ENCODE measurements around the gene DYNLT2B.

Gene DYNLT2B

GRCh38 chr3:196340466-196340865 is 22.4 kb upstream of the DYNLT2B start:
- TF ChIP-seq CTCF (IDR thresholded peaks at IDR 0.05; ENCODE audit: low read depth, low read length) = no peak
- no peak for DNase-seq (ENCODE audit: low read depth in 2 of 2)
- no peak overlapping the region for H3K4me3 ChIP-seq (replicated peaks in 1 of 2; ENCODE audit: low read depth in 2 of 2, low read length in 2 of 2)

GRCh38 chr3:196339493-196340254 is 21.6 kb upstream of the DYNLT2B start:
- H3K4me3 ChIP-seq (replicated peaks in 1 of 2; ENCODE audit: low read depth in 2 of 2, low read length in 2 of 2) = no peak overlapping the region
- DNase-seq (ENCODE audit: low read depth in 2 of 2) = peak; percentile 59 to 75
- no peak for TF ChIP-seq CTCF (IDR thresholded peaks at IDR 0.05; ENCODE audit: low read depth, low read length)

DNA sequence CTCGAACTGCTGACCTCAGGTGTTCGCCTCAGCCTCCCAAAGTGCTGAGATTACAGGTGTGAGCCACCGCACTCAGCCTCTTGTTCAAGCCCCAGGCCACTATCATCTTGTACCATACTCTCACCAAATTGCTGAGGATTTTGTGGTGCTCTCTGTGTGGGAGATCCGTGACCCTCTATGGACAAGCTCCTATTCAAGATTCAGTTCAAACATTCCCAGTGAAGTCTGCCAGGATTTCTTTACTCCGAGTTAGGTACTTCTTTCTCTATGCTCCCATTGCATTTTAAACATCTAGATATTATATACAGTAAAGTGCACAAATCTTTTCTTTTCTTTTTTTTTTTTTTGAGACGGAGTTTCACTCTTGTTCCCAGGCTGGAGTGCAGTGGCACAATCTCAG is 21.0 kb upstream of the DYNLT2B start:
- DNase-seq (ENCODE audit: low read depth in 2 of 2) = no peak
- no peak for TF ChIP-seq CTCF (IDR thresholded peaks at IDR 0.05; ENCODE audit: low read depth, low read length)
- H3K4me3 ChIP-seq (replicated peaks in 1 of 2; ENCODE audit: low read depth in 2 of 2, low read length in 2 of 2) = no peak overlapping the region

DNA sequence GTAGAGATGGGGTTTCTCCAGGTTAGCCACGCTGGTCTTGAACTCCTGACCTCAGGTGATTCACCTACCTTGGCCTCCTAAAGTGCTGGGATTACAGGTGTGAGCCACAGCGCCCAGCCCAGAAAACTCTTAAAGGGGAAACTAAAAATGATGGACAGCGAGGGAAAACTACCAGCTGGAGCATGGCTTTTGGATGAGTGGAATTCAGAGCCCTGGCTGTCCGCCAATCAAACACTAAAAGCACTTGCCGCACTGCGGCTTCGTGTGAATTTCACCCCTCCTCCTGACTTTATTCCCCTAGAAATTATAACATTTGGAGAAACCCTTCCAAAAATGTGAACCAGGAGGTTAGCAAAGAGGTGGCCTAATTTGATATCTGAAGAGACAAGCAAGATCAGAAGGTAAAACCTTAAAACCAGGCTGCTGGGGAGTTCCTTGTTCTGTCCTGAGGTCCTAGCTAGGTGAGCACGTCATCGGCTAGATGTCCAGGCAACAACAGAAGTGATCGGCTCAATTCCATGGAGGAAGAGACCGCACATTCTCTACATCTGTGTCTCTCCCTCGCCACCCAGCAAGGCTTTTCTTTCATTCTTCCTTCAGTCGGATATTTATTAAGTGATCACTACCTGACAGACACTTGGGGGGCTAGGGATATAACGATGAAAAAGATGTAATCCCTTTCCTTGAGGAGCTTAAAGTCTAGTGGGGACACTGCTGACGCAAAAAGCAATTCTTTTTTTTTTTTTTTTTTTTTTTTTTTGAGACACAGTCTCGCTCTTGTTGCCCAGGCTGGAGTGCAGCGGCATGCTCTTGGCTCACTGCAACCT is 18.5 kb upstream of the DYNLT2B start:
- peak in 1 of 2 donors; percentile 29 for DNase-seq (ENCODE audit: low read depth in 2 of 2)
- no peak overlapping the region for H3K4me3 ChIP-seq (replicated peaks in 1 of 2; ENCODE audit: low read depth in 2 of 2, low read length in 2 of 2)
- TF ChIP-seq CTCF (IDR thresholded peaks at IDR 0.05; ENCODE audit: low read depth, low read length) = no peak

DNA sequence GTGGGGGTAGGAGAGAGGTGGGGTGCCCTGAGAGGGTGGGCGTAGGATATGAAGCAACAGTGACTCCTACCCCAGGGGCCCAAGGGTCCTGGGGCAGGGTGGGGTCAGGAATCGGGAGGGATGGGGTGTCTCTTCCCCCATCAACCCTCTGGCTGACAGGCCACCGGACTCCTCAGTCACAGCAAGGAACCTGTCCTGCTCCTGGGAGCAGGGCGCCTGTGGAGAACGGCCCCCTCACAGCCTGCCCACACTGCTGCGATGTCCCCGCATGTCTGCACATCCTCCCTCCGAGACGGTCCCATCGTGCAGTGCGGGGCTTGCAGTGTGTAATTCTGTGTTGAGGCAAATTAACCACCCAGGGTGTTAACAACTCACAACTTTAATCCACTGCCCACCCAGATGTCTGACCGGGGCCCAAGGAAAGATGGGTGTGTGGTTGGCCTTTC is 17.5 kb upstream of the DYNLT2B start:
- no peak for DNase-seq (ENCODE audit: low read depth in 2 of 2)
- no peak for TF ChIP-seq CTCF (IDR thresholded peaks at IDR 0.05; ENCODE audit: low read depth, low read length)
- no peak overlapping the region for H3K4me3 ChIP-seq (replicated peaks in 1 of 2; ENCODE audit: low read depth in 2 of 2, low read length in 2 of 2)

DNA sequence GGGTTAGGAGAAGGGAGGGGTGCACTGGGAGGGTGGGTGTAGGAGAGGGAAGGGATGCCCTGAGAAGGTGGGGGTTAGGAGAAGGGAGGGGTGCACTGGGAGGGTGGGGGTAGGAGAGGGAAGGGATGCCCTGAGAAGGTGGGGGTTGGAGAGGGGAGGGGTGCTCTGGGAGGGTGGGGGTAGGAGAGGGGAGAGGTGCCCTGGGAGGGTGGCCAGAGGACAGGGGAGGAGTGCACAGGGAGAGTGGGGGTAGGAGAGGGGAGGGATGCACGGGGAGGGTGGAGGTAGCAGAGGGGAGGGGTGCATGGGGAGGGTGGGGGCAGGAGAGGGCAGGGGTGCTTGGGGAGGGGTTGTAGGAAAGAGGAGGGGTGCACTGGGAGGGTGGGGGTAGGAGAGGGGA is 16.9 kb upstream of the DYNLT2B start:
- H3K4me3 ChIP-seq (replicated peaks in 1 of 2; ENCODE audit: low read depth in 2 of 2, low read length in 2 of 2) = no peak overlapping the region
- TF ChIP-seq CTCF (IDR thresholded peaks at IDR 0.05; ENCODE audit: low read depth, low read length) = no peak
- DNase-seq (ENCODE audit: low read depth in 2 of 2) = no peak

All from cardiac fibroblast (primary cell).